ENCODE results near the gene CHD1L.

Gene CHD1L

GRCh38 chr1:147243228-147243685 is 773 bp downstream of the CHD1L start:
- TF ChIP-seq, protein P1, sequence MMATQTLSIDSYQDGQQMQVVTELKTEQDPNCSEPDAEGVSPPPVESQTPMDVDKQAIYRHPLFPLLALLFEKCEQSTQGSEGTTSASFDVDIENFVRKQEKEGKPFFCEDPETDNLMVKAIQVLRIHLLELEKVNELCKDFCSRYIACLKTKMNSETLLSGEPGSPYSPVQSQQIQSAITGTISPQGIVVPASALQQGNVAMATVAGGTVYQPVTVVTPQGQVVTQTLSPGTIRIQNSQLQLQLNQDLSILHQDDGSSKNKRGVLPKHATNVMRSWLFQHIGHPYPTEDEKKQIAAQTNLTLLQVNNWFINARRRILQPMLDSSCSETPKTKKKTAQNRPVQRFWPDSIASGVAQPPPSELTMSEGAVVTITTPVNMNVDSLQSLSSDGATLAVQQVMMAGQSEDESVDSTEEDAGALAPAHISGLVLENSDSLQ (IDR thresholded peaks at IDR 0.05): no peak
- TF ChIP-seq BHLHE40 (IDR thresholded peaks at IDR 0.05; ENCODE audit: borderline replicate concordance) (no peak), LEF1 (IDR thresholded peaks at IDR 0.05; ENCODE audit: borderline replicate concordance) (no peak), HDGF (IDR thresholded peaks at IDR 0.05; ENCODE audit: borderline replicate concordance) (no peak), CTBP1 (IDR thresholded peaks at IDR 0.05; ENCODE audit: borderline replicate concordance) (no peak), FOXK2 (IDR thresholded peaks at IDR 0.05) (no peak), ARNT (IDR thresholded peaks at IDR 0.05) (no peak), FOXA1 (IDR thresholded peaks at IDR 0.05) (no peak), TARDBP (IDR thresholded peaks at IDR 0.05) (no peak), SUZ12 (IDR thresholded peaks at IDR 0.05) (no peak), L3MBTL2 (conservative IDR thresholded peaks at IDR 0.05) (no peak), ELF4 (IDR thresholded peaks at IDR 0.05) (no peak)
- DNase-seq (ENCODE audit: extremely low spot score): peak; percentile 51
- ChIA-PET POLR2A (interaction anchor here (1.0 to 3.2 kb wide), 4 partner anchors 71 to 158 kb away, joined by 3 to 27 read pairs (median 7); partner anchors contain the start of gene PRKAB2), CTCF (interaction anchor here (0.5 to 1.0 kb wide), 5 partner anchors 14 to 159 kb away, joined by 3 to 4 read pairs (median 3); no protein-coding TSS in a partner anchor)

DNA sequence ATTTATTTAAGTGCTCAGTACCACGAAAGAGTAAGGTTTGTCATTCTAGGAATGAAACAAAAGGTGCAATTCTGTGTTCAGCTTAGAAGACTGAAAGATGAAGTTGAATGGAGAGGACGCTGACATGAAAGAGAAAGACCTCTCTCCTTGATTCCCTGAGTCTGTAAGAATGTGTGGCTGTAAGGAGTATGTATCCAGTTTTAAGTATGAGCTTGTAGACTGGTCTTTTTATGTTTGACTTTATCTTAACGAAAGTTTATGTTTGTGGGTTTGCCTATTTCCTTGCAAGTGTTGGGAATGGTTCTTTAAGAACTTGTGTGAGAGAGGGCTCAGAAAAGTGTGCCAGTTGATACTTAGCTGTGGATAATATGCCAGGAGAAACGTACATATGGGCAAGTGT is 1.4 kb downstream of the CHD1L start:
- CTCF ChIA-PET: interaction anchor here (0.8 to 1.0 kb wide), 2 partner anchors 146 to 159 kb away, joined by 3 to 4 read pairs; no protein-coding TSS in a partner anchor
- no peak for DNase-seq (ENCODE audit: extremely low spot score)
- POLR2A ChIA-PET: interaction anchor here (1.3 to 3.2 kb wide), 3 partner anchors 71 to 159 kb away, joined by 3 to 27 read pairs (median 11); partner anchors contain the start of gene PRKAB2
- TF ChIP-seq ELF4 (IDR thresholded peaks at IDR 0.05) (no peak), SUZ12 (IDR thresholded peaks at IDR 0.05) (no peak), NFRKB (IDR thresholded peaks at IDR 0.05) (no peak), FOXA1 (IDR thresholded peaks at IDR 0.05) (no peak), SP1 (IDR thresholded peaks at IDR 0.05) (no peak), BHLHE40 (IDR thresholded peaks at IDR 0.05; ENCODE audit: borderline replicate concordance) (no peak), TARDBP (IDR thresholded peaks at IDR 0.05) (no peak)

DNA sequence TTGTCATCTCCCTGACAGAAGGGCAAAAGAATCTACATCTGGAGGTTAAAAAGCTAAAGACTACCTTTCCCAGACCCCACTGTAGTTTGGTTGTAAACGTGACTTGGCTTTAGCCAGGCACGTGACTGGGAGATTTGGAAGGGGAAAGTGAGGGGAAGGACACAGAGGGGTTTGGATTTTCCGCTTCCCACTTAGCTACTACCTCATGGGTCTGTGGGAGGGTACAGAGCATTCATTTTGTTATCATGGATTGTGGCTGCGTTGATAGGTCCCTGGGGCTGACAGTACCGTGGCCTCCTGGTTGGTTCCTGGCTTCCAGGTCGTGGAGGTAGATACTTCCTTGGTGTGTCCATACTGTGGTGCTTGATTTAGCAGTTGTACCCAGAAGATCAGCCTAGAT is 2.6 kb downstream of the CHD1L start:
- CTCF ChIA-PET: no interaction called here
- no peak for DNase-seq (ENCODE audit: extremely low spot score)
- TF ChIP-seq TARDBP (IDR thresholded peaks at IDR 0.05) (no peak), L3MBTL2 (conservative IDR thresholded peaks at IDR 0.05) (no peak), FOXA1 (IDR thresholded peaks at IDR 0.05) (no peak), BHLHE40 (IDR thresholded peaks at IDR 0.05; ENCODE audit: borderline replicate concordance) (no peak), HDGF (IDR thresholded peaks at IDR 0.05; ENCODE audit: borderline replicate concordance) (no peak), SP1 (IDR thresholded peaks at IDR 0.05) (no peak), ARNT (IDR thresholded peaks at IDR 0.05) (no peak), NFRKB (IDR thresholded peaks at IDR 0.05) (no peak), CTBP1 (IDR thresholded peaks at IDR 0.05; ENCODE audit: borderline replicate concordance) (no peak), ELF4 (IDR thresholded peaks at IDR 0.05) (no peak), FOXM1 (IDR thresholded peaks at IDR 0.05; ENCODE audit: borderline replicate concordance) (no peak), FOXK2 (IDR thresholded peaks at IDR 0.05) (no peak)
- POLR2A ChIA-PET: interaction anchor here (0.9 kb wide), 1 partner anchor 72 kb away, joined by 3 read pairs; no protein-coding TSS in a partner anchor

DNA sequence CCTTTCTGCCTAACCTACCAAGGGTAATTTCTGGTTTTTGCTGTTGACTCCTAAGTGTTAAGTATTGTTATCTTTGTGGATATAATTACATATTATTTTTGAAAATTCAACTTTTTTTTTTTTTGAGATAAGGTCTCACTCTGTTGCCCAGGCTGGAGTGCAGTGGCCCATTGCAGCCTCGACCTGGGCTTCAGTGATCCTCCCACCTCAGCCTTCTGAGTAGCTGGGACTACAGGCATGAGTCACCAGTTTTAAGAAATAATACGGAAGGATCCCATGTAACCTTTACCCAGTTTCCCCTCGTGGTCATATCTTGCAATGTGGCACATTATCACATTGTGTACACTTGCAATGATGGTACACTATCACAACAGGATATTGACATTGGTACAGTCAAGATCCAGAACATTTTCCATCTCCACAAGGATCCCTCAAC is 3.1 kb downstream of the CHD1L start:
- DNase-seq (ENCODE audit: extremely low spot score): no peak
- ChIA-PET CTCF (no interaction called here), POLR2A (interaction anchor here (0.9 kb wide), 1 partner anchor 73 kb away, joined by 3 read pairs; no protein-coding TSS in a partner anchor)
- TF ChIP-seq FOXA1 (IDR thresholded peaks at IDR 0.05) (no peak), BHLHE40 (IDR thresholded peaks at IDR 0.05; ENCODE audit: borderline replicate concordance) (no peak), FOXM1 (IDR thresholded peaks at IDR 0.05; ENCODE audit: borderline replicate concordance) (no peak), NFRKB (IDR thresholded peaks at IDR 0.05) (no peak), L3MBTL2 (conservative IDR thresholded peaks at IDR 0.05) (no peak)

DNA sequence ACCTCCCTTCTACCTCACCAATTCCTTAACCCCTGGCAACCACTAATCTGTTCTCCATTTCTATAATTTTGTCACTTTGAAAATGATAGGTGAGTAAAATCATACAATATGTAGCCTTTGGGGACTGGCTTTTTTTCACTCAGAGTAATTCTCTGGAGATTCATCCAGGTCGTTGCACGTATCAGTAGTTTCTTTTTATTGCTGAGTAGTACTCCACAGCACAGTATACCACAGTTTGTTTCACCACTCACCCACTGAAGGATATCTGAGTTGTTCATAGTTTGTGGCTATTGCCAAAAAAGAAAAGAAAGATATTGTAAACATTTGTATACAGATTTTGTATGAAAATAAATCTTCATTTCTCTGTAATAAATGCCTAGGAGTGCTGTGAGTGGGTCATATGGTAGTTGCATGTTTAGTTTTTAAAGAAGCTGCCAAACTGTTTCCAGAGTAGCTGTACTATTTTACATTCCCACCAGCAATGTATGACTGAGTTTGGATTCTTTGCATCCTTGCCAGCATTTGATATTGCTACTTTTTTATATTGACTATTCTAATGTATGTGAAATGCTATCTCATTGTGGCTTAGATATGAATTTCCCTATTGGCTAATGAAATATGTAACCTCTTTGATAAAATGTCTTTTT is 3.7 kb downstream of the CHD1L start:
- CTCF ChIA-PET: interaction anchor here (0.9 kb wide), 1 partner anchor 646 kb away, joined by 3 read pairs; no protein-coding TSS in a partner anchor
- POLR2A ChIA-PET: no interaction called here
- TF ChIP-seq LEF1 (IDR thresholded peaks at IDR 0.05; ENCODE audit: borderline replicate concordance): no peak
- DNase-seq (ENCODE audit: extremely low spot score): no peak

DNA sequence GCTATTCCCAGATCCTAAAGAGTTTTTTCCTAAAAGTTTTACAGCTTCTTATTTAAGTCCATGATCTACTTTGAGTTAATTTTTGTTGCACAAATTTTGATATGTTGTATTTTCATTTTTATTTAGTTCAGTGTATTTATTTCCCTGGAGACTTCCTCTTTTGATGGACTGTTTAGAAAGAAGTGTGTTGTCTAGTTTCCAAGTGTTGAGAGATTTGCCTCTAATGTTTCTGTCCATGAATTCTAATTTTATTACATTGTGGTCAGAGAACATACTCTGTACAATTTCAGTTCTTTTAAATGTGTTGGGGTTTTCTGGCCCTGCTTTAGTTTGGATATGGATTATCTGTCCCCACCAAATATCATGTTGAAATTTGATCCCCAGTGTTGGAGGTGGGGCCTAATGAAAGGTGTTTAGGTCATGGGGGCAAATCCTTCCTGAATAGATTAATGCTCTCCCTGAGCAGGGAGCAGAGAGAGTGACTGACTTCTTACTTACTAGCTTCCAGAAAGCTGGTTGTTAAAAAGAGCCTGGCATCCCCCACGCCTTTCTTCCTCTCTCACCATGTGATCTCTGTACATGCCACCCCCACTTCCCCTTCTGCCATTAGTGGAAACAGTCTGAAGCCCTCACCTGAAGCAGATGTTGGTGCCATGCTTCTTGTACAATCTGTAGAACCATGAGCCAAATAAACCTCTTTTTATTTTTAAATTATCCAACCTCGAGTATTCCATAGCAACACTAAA is 4.6 kb downstream of the CHD1L start:
- no peak for DNase-seq (ENCODE audit: extremely low spot score)
- no peak for TF ChIP-seq TARDBP (IDR thresholded peaks at IDR 0.05)
- no peak for TF ChIP-seq SP1 (IDR thresholded peaks at IDR 0.05)
- TF ChIP-seq CTBP1 (IDR thresholded peaks at IDR 0.05; ENCODE audit: borderline replicate concordance): no peak
- TF ChIP-seq L3MBTL2 (conservative IDR thresholded peaks at IDR 0.05): no peak
- TF ChIP-seq ZNF384 (IDR thresholded peaks at IDR 0.05): no peak
- ChIA-PET POLR2A (interaction anchor here (0.6 to 1.0 kb wide), 2 partner anchors 74 to 76 kb away, joined by 3 to 4 read pairs; no protein-coding TSS in a partner anchor), CTCF (interaction anchor here (0.9 kb wide), 1 partner anchor 645 kb away, joined by 3 read pairs; no protein-coding TSS in a partner anchor)

DNA sequence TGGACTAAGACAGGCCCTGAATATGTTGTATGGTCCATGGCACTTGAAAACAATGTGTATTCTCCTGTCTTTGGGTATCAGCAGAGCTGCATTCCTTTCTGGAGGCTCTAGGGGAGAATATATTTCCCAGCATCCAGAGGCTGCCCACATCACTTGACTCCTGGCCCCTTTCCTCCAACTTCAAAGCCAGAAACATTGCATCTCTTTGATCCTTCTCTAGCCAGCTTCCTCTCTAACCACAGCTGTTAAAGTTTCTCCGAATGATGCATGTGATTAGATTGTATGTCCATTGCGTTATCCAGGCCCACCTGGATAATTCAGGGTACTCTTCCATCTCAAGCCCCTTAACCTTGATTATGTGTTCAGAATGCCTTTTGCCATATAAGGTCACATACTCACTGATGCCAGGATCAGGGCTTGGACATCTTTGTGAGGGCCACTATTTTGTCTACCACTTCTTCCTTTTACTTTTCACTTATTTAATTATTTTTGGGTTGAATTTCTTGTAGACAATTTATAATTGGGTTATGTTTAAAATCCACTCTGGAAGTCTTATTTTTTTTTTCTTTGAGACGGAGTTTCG is 5.3 kb downstream of the CHD1L start:
- DNase-seq (ENCODE audit: extremely low spot score): no peak
- ChIA-PET CTCF (no interaction called here), POLR2A (interaction anchor here (0.6 to 1.0 kb wide), 2 partner anchors 74 to 77 kb away, joined by 3 to 4 read pairs; no protein-coding TSS in a partner anchor)
- TF ChIP-seq CTBP1 (IDR thresholded peaks at IDR 0.05; ENCODE audit: borderline replicate concordance): no peak
- no peak for TF ChIP-seq LEF1 (IDR thresholded peaks at IDR 0.05; ENCODE audit: borderline replicate concordance)
- no peak for TF ChIP-seq BHLHE40 (IDR thresholded peaks at IDR 0.05; ENCODE audit: borderline replicate concordance)
- no peak for TF ChIP-seq FOXM1 (IDR thresholded peaks at IDR 0.05; ENCODE audit: borderline replicate concordance)
- TF ChIP-seq TARDBP (IDR thresholded peaks at IDR 0.05): no peak
- no peak for TF ChIP-seq SUZ12 (IDR thresholded peaks at IDR 0.05)
- TF ChIP-seq FOXA1 (IDR thresholded peaks at IDR 0.05): no peak
- no peak for TF ChIP-seq NFRKB (IDR thresholded peaks at IDR 0.05)
- no peak for TF ChIP-seq ZNF384 (IDR thresholded peaks at IDR 0.05)
- TF ChIP-seq, protein P1 (IDR thresholded peaks at IDR 0.05): no peak
- TF ChIP-seq ARNT (IDR thresholded peaks at IDR 0.05): no peak
- TF ChIP-seq L3MBTL2 (conservative IDR thresholded peaks at IDR 0.05): no peak
- TF ChIP-seq HDGF (IDR thresholded peaks at IDR 0.05; ENCODE audit: borderline replicate concordance): no peak
- TF ChIP-seq ELF4 (IDR thresholded peaks at IDR 0.05): no peak
- no peak for TF ChIP-seq SP1 (IDR thresholded peaks at IDR 0.05)
- no peak for TF ChIP-seq FOXK2 (IDR thresholded peaks at IDR 0.05)

Measured in HEK293T (cell line).